22Rv1 (cell line): Measurements from ENCODE around the gene MAVS.
A peak's percentile ranks its signal among the peaks of the same experiment; 100 is the strongest.
"Not testable (repeated sequence)": the region's sequence is repeated elsewhere in the genome, so short reads cannot be mapped to it uniquely, and the experiment has no call there.

Experiments
- H3K27ac ChIP-seq: fragments of 450-650 bp; 2 replicates; pipeline ENCODE4 v1.5.1; 2017
- CTCF ChIP-seq: fragments of 450-650 bp; IDR thresholded peaks from 2 replicates; pipeline ENCODE4 v1.5.1; 2017; ENCODE audit warnings: mild to moderate bottlenecking
- ZFX ChIP-seq: fragments of 450-650 bp; IDR thresholded peaks from 2 replicates; pipeline ENCODE4 v1.6.1; 2017; ENCODE audit warnings: antibody characterized with exemption, borderline replicate concordance

The MAVS gene

DNA sequence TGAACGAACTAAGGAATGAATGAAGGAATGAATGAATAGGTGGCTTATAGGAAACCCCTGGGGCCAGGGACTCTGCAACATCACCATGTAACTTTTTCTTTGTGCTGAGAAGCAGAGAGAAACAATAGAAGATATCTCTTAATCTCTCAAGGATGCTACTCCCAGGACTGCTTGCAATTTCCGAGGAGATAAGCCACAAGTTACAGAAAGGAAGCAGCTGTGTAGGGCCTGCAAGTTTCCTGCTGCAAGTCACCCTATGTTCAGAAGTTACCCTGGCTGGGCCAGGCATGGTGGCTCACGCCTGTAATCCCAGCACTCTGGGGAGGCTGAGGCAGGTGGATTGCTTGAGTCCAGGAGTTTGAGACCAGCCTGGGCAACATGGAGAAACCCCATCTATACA lies 7.3 kb upstream of the MAVS start:
- H3K27ac ChIP-seq, result no peak overlapping the region
- TF ChIP-seq CTCF (no peak), ZFX (no peak)

DNA sequence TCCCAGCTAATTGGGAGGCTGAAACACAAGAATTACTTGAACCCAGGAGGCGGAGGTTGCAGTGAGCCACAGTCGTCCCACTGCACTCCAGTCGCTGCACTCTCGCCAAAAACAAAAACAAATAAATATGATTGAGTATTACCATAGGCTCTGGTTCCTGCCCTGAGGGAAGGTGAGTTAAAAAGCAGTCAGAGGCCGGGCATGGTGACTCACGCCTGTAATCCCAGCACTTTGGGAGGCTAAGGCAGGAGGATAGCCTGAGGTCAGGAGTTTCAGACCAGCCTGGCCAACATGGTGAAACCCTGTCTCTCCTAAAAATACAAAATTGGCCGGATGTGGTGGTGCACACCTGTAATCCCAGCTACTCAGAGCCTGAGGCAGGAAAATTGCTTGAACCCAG lies 6.4 kb upstream of the MAVS start:
- not testable (repeated sequence) for H3K27ac ChIP-seq

DNA sequence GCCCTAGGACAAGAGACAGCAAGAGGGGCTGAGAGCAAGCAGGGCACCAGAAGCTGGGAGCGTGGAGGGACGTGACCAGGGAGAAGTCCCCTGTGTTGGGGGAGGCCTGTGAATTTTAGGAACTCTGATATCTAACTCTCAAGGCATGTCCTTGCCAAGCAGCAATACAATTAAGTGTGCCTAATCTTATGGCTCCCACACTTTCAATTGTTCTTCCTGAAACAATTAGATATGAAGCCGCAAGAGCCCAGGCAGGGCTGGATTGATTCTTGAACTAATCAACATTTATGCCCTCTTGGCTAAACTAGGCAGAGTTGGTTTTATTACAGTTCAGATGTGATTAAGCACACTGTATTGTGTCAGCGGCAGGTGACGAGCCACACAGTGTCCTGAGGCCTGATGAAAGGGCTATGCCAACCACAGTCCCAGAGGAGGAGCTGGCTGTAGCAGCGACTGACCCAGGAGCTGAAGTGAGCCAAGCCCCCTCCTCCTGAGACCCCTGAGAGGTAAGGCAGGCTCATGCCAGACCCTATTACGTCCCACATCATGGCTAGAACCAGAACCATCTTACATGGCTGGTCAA lies 4.2 kb upstream of the MAVS start:
- H3K27ac ChIP-seq, result no peak overlapping the region
- TF ChIP-seq ZFX, result no peak
- no peak for TF ChIP-seq CTCF

GRCh38 chr20:3843490-3843889 lies 3.1 kb upstream of the MAVS start:
- TF ChIP-seq ZFX (no peak), CTCF (no peak)
- no peak overlapping the region for H3K27ac ChIP-seq

DNA sequence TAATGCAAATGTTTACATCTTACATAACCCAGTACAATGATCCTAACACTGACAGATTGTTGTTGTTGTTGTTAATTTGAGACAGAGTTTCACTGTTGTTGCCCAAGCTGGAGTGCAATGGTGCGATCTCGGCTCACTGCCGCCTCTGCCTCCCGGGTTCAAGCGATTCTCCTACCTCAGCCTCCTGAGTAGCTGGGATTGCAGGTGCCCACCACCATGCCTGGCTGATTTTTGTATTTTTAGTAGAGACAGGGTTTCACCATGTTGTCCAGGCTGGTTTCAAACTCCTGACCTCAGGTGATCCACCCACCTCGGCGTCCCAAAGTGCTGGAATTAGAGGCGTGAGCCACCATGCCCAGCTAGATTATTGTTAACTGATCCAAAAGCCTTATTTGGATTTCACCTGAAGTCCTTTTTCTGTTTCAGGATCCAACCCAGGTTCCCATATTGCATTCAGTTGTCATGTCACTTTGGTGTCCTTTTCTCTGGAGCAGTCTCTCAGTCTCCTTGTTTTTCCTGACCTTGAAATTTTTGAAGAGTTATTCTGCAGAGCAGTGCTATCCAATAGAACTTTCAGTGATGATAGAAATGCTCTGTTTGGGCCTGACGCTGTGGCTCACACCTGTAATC lies 2.5 kb upstream of the MAVS start:
- H3K27ac ChIP-seq, result not testable (repeated sequence)

DNA sequence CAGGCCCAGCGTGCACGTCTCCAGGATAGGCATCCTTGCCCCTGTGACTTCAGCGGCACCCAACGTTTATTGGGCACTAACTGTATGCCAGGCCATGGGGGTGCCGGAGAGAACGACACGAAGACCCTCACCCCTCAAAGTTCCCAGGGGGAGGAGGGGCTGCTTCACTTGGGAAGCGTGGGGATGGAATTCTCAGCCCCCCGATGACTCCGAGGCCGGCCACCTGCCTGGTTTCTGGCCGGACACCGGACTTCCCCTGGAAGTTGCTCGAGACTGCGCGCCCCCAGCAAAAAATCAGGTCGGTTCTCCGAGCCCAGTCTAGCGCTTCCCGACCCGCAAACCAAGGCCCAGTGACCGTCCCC lies 275 bp upstream of the MAVS start:
- no peak for TF ChIP-seq CTCF
- no peak for TF ChIP-seq ZFX
- peak overlapping the region; percentile 71 for H3K27ac ChIP-seq

GRCh38 chr20:3847429-3847940 lies 851 bp downstream of the MAVS start:
- H3K27ac ChIP-seq, result peak overlapping the region; percentile 71
- TF ChIP-seq ZFX (no peak), CTCF (no peak)

GRCh38 chr20:3848565-3848964 lies 1.9 kb downstream of the MAVS start:
- TF ChIP-seq CTCF (no peak), ZFX (no peak)
- H3K27ac ChIP-seq, result no peak overlapping the region
